K562 (cell line): ENCODE data around the gene ZSCAN22. TPM values are rescaled to one million over a fixed set of nuclear protein-coding genes. Genes with fewer than 3 reads are reported as not detected.
A peak's percentile ranks its signal among the peaks of the same experiment; 100 is the strongest.

Experiments used
- RBM25 ChIP-seq: fragments of 200-400 bp; formaldehyde crosslinking; IDR thresholded peaks from 2 replicates; pipeline ENCODE4 v1.6.1; 2018; ENCODE audit warnings: low read length, low read depth, moderate library complexity; ENCODE audit not compliant: severe bottlenecking
- RNF2 ChIP-seq: sonication (generic); IDR thresholded peaks from 2 replicates; pipeline ENCODE4 v1.6.1; 2016
- SMAD2 ChIP-seq: fragments of 150-350 bp; IDR thresholded peaks from 2 replicates; pipeline ENCODE4 v1.6.1; 2014; ENCODE audit warnings: low read depth, mild to moderate bottlenecking, low read length
- TCF7L2 ChIP-seq: fragments of 150-350 bp; IDR thresholded peaks from 2 replicates; pipeline ENCODE4 v1.6.1; 2016; ENCODE audit warnings: low read depth, mild to moderate bottlenecking, low read length, moderate library complexity
- TRIM28 ChIP-seq: fragments of 450-650 bp; IDR thresholded peaks from 2 replicates; pipeline ENCODE4 v1.6.1; 2017
- ZEB2 ChIP-seq: fragments of 450-650 bp; IDR thresholded peaks from 2 replicates; pipeline ENCODE4 v1.6.1; 2016
- ZNF217 ChIP-seq: sonication (generic); formaldehyde crosslinking; IDR thresholded peaks from 2 replicates; pipeline ENCODE4 v1.8.0; 2022; ENCODE audit warnings: mild to moderate bottlenecking, missing genetic modification reagents
- ZNF699 ChIP-seq: fragments of 250-450 bp; sonication (Bioruptor Pico); IDR thresholded peaks from 2 replicates; pipeline ENCODE4 v1.8.0; 2021; ENCODE audit warnings: mild to moderate bottlenecking, moderate library complexity; ENCODE audit not compliant: insufficient replicate concordance
- polyA plus RNA-seq, 8 experiments: library from polyadenylated mRNA; depleted of rRNA in 4 of 8; stranded (reverse) in 5 of 8; unstranded in 3 of 8; fragments of >200 nt; fragmentation: Nextera tagmentation in 2 of 8; fragmentation: Illumina TruSeq in 1 of 8; extraction: Ambion mirVana in 2 of 8; extraction: Trizol in 1 of 8; gene quantifications; 2 replicates each; pipeline versions ENCODE4 v1.2.1 to v1.2.3, GENCODE V29; 2011 to 2014; ENCODE audit warnings: inconsistent platforms in 1 of 8, missing spikeins in 1 of 8
- total RNA-seq, 7 experiments: library from RNA; depleted of rRNA in 6 of 7; stranded (reverse); fragments of >200 nt in 6 of 7; fragmentation: Illumina TruSeq in 2 of 7; extraction: Trizol in 2 of 7; gene quantifications; 2 replicates each; pipeline versions ENCODE4 v1.2.1 to v1.2.3, GENCODE V29; 2011 to 2021; ENCODE audit warnings: low replicate concordance in 1 of 7
- TF ChIP-seq, protein P1 (sequence below), 2 experiments: fragments of 450-650 bp in 1 of 2; sonication (generic) in 1 of 2; formaldehyde crosslinking in 1 of 2; IDR thresholded peaks; 2 replicates each; pipeline versions ENCODE4 v1.7.1 to v1.9.0; 2016 to 2022; ENCODE audit warnings: inconsistent platforms in 1 of 2, mild to moderate bottlenecking in 1 of 2, missing genetic modification reagents in 1 of 2
- TF ChIP-seq, protein P2 (sequence below): sonication (generic); formaldehyde crosslinking; IDR thresholded peaks from 2 replicates; pipeline ENCODE4 v1.8.0; 2022; ENCODE audit warnings: missing genetic modification reagents, mild to moderate bottlenecking, borderline replicate concordance
- TF ChIP-seq, protein P3 (sequence below): fragments of 250-450 bp; sonication (Bioruptor Pico); IDR thresholded peaks from 2 replicates; pipeline ENCODE4 v1.8.0; 2021; ENCODE audit warnings: moderate library complexity, mild to moderate bottlenecking, inconsistent platforms

ZSCAN22 gene
- total and polyA plus RNA-seq, 9 of the 15 experiments (the other 6 are each of a cell fraction or from before 2014, with no cell fraction given): 0.98 to 5.3 (median 3.0) TPM

DNA sequence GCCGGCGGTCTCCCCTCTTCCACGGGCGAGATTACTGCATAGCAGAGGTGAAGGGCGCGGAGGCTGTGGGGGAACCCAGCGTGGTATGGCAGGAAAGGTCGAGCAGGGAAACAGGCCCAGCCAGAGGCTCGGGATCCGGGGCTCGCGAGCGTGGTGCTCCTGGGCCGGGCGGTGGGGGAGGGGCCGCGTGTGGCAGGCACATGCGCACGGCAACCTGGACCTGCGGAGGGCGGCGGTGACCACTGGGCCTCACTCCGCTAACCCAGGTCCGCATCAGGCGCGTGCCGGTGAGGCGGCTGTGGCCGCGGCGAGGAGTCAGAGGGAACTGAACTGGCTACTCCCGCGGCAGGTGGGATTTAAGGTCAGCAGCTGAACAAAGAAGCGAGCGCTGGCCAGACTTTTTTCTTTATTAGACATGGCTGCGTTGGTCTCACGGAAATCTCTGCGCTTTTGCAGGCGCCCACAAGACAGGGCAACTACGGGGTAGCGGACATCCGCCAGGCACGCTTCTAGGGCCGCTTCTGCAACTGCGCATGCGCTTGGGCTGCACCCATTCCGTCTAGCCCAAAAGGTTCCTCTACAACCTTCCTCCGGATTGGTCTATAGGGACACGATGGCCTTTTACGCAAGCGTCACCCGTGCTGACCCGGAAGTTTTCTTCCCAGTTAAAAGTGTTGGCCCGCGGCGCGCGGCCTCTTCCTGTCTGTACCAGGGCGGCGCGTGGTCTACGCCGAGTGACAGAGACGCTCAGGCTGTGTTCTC is 60.0 kb downstream of the ZSCAN22 start, which contains the start of gene RPS5 (continued):
- TF ChIP-seq, protein P1, sequence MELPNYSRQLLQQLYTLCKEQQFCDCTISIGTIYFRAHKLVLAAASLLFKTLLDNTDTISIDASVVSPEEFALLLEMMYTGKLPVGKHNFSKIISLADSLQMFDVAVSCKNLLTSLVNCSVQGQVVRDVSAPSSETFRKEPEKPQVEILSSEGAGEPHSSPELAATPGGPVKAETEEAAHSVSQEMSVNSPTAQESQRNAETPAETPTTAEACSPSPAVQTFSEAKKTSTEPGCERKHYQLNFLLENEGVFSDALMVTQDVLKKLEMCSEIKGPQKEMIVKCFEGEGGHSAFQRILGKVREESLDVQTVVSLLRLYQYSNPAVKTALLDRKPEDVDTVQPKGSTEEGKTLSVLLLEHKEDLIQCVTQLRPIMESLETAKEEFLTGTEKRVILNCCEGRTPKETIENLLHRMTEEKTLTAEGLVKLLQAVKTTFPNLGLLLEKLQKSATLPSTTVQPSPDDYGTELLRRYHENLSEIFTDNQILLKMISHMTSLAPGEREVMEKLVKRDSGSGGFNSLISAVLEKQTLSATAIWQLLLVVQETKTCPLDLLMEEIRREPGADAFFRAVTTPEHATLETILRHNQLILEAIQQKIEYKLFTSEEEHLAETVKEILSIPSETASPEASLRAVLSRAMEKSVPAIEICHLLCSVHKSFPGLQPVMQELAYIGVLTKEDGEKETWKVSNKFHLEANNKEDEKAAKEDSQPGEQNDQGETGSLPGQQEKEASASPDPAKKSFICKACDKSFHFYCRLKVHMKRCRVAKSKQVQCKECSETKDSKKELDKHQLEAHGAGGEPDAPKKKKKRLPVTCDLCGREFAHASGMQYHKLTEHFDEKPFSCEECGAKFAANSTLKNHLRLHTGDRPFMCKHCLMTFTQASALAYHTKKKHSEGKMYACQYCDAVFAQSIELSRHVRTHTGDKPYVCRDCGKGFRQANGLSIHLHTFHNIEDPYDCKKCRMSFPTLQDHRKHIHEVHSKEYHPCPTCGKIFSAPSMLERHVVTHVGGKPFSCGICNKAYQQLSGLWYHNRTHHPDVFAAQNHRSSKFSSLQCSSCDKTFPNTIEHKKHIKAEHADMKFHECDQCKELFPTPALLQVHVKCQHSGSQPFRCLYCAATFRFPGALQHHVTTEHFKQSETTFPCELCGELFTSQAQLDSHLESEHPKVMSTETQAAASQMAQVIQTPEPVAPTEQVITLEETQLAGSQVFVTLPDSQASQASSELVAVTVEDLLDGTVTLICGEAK (IDR thresholded peaks at IDR 0.05): peak; percentile 97
- TF ChIP-seq, protein P1 (CRISPR knock-in tag; IDR thresholded peaks at IDR 0.05): peak; percentile 56; the same call in 1 of the 2 replicates
- no peak for TF ChIP-seq TCF7L2
- no peak for TF ChIP-seq ZEB2
- TF ChIP-seq ZNF217 (CRISPR knock-in tag): no peak
- TF ChIP-seq, protein P2, sequence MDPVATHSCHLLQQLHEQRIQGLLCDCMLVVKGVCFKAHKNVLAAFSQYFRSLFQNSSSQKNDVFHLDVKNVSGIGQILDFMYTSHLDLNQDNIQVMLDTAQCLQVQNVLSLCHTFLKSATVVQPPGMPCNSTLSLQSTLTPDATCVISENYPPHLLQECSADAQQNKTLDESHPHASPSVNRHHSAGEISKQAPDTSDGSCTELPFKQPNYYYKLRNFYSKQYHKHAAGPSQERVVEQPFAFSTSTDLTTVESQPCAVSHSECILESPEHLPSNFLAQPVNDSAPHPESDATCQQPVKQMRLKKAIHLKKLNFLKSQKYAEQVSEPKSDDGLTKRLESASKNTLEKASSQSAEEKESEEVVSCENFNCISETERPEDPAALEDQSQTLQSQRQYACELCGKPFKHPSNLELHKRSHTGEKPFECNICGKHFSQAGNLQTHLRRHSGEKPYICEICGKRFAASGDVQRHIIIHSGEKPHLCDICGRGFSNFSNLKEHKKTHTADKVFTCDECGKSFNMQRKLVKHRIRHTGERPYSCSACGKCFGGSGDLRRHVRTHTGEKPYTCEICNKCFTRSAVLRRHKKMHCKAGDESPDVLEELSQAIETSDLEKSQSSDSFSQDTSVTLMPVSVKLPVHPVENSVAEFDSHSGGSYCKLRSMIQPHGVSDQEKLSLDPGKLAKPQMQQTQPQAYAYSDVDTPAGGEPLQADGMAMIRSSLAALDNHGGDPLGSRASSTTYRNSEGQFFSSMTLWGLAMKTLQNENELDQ (CRISPR knock-in tag): no peak
- TF ChIP-seq RBM25: no peak
- no peak for TF ChIP-seq ZNF699 (CRISPR knock-in tag)
- no peak for TF ChIP-seq SMAD2
- TF ChIP-seq TRIM28: no peak
- TF ChIP-seq, protein P3, sequence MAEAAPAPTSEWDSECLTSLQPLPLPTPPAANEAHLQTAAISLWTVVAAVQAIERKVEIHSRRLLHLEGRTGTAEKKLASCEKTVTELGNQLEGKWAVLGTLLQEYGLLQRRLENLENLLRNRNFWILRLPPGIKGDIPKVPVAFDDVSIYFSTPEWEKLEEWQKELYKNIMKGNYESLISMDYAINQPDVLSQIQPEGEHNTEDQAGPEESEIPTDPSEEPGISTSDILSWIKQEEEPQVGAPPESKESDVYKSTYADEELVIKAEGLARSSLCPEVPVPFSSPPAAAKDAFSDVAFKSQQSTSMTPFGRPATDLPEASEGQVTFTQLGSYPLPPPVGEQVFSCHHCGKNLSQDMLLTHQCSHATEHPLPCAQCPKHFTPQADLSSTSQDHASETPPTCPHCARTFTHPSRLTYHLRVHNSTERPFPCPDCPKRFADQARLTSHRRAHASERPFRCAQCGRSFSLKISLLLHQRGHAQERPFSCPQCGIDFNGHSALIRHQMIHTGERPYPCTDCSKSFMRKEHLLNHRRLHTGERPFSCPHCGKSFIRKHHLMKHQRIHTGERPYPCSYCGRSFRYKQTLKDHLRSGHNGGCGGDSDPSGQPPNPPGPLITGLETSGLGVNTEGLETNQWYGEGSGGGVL (CRISPR knock-in tag): no peak
- peak; percentile 60; the same call in 1 of the 2 replicates for TF ChIP-seq RNF2
